HL-60 (cell line): ENCODE data around the gene RGS6.

ENCODE experiments used
- DNase-seq, 2 experiments: peaks; one replicate each; pipeline ENCODE4 v3.0.0-alpha.2; 2010 to 2020; ENCODE audit warnings: low read depth in 1 of 2, low spot score in 1 of 2
- H3K27ac ChIP-seq: fragments of 250-450 bp; sonication (Bioruptor Pico); replicated peaks from 2 replicates; pipeline ENCODE4 v1.5.1; 2020; ENCODE audit warnings: mild to moderate bottlenecking, moderate library complexity
- H3K27me3 ChIP-seq: fragments of 250-450 bp; sonication (Bioruptor Pico); 2 replicates; pipeline ENCODE4 v1.5.1; 2021; ENCODE audit warnings: mild to moderate bottlenecking, moderate library complexity; ENCODE audit not compliant: insufficient read depth, poor library complexity, severe bottlenecking
- H3K4me3 ChIP-seq: replicated peaks from 2 replicates; pipeline ENCODE4 v1.5.1; 2011; ENCODE audit warnings: mild to moderate bottlenecking, control low read depth, low read length; ENCODE audit not compliant: insufficient read depth
- GABPA ChIP-seq: IDR thresholded peaks from 2 replicates; pipeline ENCODE4 v1.6.1; 2012; ENCODE audit warnings: low read depth
- POLR2AphosphoS5 ChIP-seq: IDR thresholded peaks from 2 replicates; pipeline ENCODE4 v1.6.1; 2012; ENCODE audit warnings: low read depth
- SPI1 ChIP-seq: IDR thresholded peaks from 2 replicates; pipeline ENCODE4 v1.6.1; 2012; ENCODE audit warnings: low read depth, mild to moderate bottlenecking, borderline replicate concordance
- TF ChIP-seq, protein P1 (sequence below): IDR thresholded peaks from one replicate; pipeline ENCODE4 v1.5.1; 2011; ENCODE audit warnings: low read length, control low read depth, inconsistent platforms; ENCODE audit not compliant: insufficient read depth
- TF ChIP-seq, protein P2 (sequence below): IDR thresholded peaks from 2 replicates; pipeline ENCODE4 v1.6.1; 2012; ENCODE audit warnings: low read depth; ENCODE audit not compliant: insufficient replicate concordance

The RGS6 gene

GRCh38 chr14:72128629-72129028 is 196.4 kb downstream of the RGS6 start:
- TF ChIP-seq GABPA (no peak), POLR2AphosphoS5 (no peak)
- TF ChIP-seq, protein P1, sequence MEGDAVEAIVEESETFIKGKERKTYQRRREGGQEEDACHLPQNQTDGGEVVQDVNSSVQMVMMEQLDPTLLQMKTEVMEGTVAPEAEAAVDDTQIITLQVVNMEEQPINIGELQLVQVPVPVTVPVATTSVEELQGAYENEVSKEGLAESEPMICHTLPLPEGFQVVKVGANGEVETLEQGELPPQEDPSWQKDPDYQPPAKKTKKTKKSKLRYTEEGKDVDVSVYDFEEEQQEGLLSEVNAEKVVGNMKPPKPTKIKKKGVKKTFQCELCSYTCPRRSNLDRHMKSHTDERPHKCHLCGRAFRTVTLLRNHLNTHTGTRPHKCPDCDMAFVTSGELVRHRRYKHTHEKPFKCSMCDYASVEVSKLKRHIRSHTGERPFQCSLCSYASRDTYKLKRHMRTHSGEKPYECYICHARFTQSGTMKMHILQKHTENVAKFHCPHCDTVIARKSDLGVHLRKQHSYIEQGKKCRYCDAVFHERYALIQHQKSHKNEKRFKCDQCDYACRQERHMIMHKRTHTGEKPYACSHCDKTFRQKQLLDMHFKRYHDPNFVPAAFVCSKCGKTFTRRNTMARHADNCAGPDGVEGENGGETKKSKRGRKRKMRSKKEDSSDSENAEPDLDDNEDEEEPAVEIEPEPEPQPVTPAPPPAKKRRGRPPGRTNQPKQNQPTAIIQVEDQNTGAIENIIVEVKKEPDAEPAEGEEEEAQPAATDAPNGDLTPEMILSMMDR = no peak
- DNase-seq = no peak
- H3K27me3 ChIP-seq = no peaks in the 10 kb centered on the region
- H3K4me3 ChIP-seq = no peak overlapping the region
- no peak overlapping the region for H3K27ac ChIP-seq

DNA sequence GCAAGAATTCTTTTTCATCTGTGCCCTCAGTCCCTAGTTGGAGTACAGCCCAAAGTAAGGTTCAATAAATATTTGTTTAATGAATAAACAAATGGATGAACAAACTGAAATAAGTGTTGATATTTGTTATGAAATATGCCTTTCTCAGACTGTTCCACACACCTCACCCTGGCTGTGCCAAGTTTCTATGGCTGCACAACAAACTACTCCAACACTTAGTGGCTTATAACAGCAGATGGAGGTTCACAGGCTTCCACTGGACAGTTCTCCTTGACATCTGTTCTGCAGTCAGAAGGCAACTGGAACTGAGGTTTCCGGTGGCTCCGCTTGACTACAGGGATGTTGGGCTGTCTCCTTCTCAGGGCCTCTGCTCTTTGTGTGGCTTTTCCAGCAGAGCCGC is 197.1 kb downstream of the RGS6 start:
- Histone ChIP-seq H3K27me3 (no peaks in the 10 kb centered on the region), H3K4me3 (no peak overlapping the region), H3K27ac (no peak overlapping the region)
- no peak for DNase-seq
- TF ChIP-seq, protein P2, sequence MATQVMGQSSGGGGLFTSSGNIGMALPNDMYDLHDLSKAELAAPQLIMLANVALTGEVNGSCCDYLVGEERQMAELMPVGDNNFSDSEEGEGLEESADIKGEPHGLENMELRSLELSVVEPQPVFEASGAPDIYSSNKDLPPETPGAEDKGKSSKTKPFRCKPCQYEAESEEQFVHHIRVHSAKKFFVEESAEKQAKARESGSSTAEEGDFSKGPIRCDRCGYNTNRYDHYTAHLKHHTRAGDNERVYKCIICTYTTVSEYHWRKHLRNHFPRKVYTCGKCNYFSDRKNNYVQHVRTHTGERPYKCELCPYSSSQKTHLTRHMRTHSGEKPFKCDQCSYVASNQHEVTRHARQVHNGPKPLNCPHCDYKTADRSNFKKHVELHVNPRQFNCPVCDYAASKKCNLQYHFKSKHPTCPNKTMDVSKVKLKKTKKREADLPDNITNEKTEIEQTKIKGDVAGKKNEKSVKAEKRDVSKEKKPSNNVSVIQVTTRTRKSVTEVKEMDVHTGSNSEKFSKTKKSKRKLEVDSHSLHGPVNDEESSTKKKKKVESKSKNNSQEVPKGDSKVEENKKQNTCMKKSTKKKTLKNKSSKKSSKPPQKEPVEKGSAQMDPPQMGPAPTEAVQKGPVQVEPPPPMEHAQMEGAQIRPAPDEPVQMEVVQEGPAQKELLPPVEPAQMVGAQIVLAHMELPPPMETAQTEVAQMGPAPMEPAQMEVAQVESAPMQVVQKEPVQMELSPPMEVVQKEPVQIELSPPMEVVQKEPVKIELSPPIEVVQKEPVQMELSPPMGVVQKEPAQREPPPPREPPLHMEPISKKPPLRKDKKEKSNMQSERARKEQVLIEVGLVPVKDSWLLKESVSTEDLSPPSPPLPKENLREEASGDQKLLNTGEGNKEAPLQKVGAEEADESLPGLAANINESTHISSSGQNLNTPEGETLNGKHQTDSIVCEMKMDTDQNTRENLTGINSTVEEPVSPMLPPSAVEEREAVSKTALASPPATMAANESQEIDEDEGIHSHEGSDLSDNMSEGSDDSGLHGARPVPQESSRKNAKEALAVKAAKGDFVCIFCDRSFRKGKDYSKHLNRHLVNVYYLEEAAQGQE = no peak
- no peak for TF ChIP-seq POLR2AphosphoS5
- TF ChIP-seq SPI1 = no peak
- TF ChIP-seq, protein P1 = no peak
- no peak for TF ChIP-seq GABPA

DNA sequence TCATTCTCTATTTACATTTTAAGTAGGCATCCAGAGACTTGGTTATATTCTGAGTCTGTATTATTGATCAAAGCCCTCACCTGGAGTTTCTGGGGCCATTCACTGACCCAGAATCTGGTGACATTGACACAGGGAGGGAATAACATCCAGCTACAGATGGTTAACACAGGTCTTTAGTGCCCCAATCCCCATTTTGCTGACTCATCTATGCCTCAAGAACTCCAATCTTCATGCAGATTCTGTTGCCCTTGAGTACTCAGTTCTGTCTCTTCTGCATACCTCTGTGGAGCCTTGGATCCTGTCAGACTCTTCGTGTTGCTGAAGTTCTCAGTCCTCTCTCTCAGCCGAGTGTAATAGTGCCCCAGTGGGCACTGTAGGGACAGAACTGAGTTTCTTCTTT is 208.9 kb downstream of the RGS6 start:
- TF ChIP-seq, protein P1 = no peak
- TF ChIP-seq, protein P2 = no peak
- no peak for TF ChIP-seq GABPA
- TF ChIP-seq POLR2AphosphoS5 = no peak
- no peak for TF ChIP-seq SPI1
- DNase-seq = no peak
- no peak overlapping the region for H3K27ac ChIP-seq

GRCh38 chr14:72142328-72142727 is 210.1 kb downstream of the RGS6 start:
- H3K4me3 ChIP-seq = no peak overlapping the region
- DNase-seq = no peak
- TF ChIP-seq GABPA (no peak), POLR2AphosphoS5 (no peak)
- TF ChIP-seq, protein P1 = no peak
- TF ChIP-seq, protein P2 = no peak
- no peaks in the 10 kb centered on the region for H3K27me3 ChIP-seq
- H3K27ac ChIP-seq = no peak overlapping the region

More for the DNA sequence above, 208.9 kb downstream of the RGS6 start:
- no peaks in the 10 kb centered on the region for H3K27me3 ChIP-seq
- no peak overlapping the region for H3K4me3 ChIP-seq
